Spinal cord (tissue), 10 donors: ENCODE measurements around the gene CCNB2. TPM values are rescaled to one million over a fixed set of nuclear protein-coding genes. Genes with fewer than 3 reads are reported as not detected.
A peak's percentile ranks its signal among the peaks of the same experiment; 100 is the strongest.

ENCODE experiments used
- DNase-seq, 6 donors: peaks; one replicate each; pipeline versions ENCODE4 v3.0.0 to v3.0.0-alpha.2; 2013 to 2015; ENCODE audit warnings: low spot score in 6 of 6, low read depth in 4 of 6
- H3K27ac ChIP-seq: one replicate; pipeline ENCODE4 v1.5.1; 2013; ENCODE audit warnings: low read depth, low read length, control low read depth
- H3K27me3 ChIP-seq: one replicate; pipeline ENCODE4 v1.6.1; 2013; ENCODE audit warnings: low read length; ENCODE audit not compliant: control insufficient read depth, insufficient read depth
- H3K36me3 ChIP-seq: one replicate; pipeline ENCODE4 v1.6.1; 2013; ENCODE audit warnings: low read length; ENCODE audit not compliant: control insufficient read depth, insufficient read depth
- H3K4me1 ChIP-seq: one replicate; pipeline ENCODE4 v1.6.1; 2013; ENCODE audit warnings: low read length; ENCODE audit not compliant: control insufficient read depth, insufficient read depth
- H3K4me3 ChIP-seq: one replicate; pipeline ENCODE4 v1.5.1; 2013; ENCODE audit warnings: low read depth, low read length, control low read depth
- H3K9me3 ChIP-seq: one replicate; pipeline ENCODE4 v1.6.1; 2013; ENCODE audit warnings: low read length; ENCODE audit not compliant: control insufficient read depth, insufficient read depth
- WGBS: methylation state at CpG from one replicate; pipeline ENCODE4 v1.1.5; 2013; ENCODE audit warnings: missing lambda C conversion rate; ENCODE audit not compliant: insufficient coverage; 5-methylcytosine and 5-hydroxymethylcytosine counted together
- long read RNA-seq, 4 donors: transcript quantifications; one replicate each; lab custom pipeline, GENCODE V29; 2026
- polyA plus RNA-seq, 2 donors: library from polyadenylated mRNA; unstranded; fragments of 120-200 nt; gene quantifications; one replicate each; pipeline ENCODE4 v1.2.1, GENCODE V29; 2013; ENCODE audit not compliant: insufficient read length in 2 of 2
- total RNA-seq, 2 donors: library from RNA; depleted of rRNA in 1 of 2; stranded (reverse); fragments of 120-200 nt in 1 of 2; fragments of >200 nt in 1 of 2; gene quantifications; one replicate each; pipeline versions ENCODE4 v1.2.3 to v1.2.4, GENCODE V29; 2013 to 2014
- donor health status: healthy.

The CCNB2 gene
- total RNA-seq: 10 to 100 TPM; 11.2 to 15.5 TPM
- polyA plus RNA-seq: 10 to 100 TPM; 17.3 to 18.8 TPM
- long read RNA-seq, donor 1, transcript CCNB2-201 (9 exons, 1,556 nt): major isoform, 7 of 7 reads
- long read RNA-seq, donor 1, partial matches to known transcripts: 0 of 7 reads
- long read RNA-seq, donor 1, other reads (novel, unspliced or antisense): 0 of 7 reads
- long read RNA-seq, donor 2, partial matches to known transcripts: 0 of 3 reads
- long read RNA-seq, donor 2, other reads (novel, unspliced or antisense): 0 of 3 reads
- long read RNA-seq, donor 3, transcript CCNB2-201 (9 exons, 1,556 nt): major isoform, 5 of 5 reads
- long read RNA-seq, donor 3, partial matches to known transcripts: 0 of 5 reads
- long read RNA-seq, donor 3, other reads (novel, unspliced or antisense): 0 of 5 reads
- long read RNA-seq, donor 4, transcript CCNB2-201 (9 exons, 1,556 nt): major isoform, 17 of 23 reads
- long read RNA-seq, donor 4, partial matches to known transcripts: 6 of 23 reads
- long read RNA-seq, donor 4, other reads (novel, unspliced or antisense): 0 of 23 reads

DNA sequence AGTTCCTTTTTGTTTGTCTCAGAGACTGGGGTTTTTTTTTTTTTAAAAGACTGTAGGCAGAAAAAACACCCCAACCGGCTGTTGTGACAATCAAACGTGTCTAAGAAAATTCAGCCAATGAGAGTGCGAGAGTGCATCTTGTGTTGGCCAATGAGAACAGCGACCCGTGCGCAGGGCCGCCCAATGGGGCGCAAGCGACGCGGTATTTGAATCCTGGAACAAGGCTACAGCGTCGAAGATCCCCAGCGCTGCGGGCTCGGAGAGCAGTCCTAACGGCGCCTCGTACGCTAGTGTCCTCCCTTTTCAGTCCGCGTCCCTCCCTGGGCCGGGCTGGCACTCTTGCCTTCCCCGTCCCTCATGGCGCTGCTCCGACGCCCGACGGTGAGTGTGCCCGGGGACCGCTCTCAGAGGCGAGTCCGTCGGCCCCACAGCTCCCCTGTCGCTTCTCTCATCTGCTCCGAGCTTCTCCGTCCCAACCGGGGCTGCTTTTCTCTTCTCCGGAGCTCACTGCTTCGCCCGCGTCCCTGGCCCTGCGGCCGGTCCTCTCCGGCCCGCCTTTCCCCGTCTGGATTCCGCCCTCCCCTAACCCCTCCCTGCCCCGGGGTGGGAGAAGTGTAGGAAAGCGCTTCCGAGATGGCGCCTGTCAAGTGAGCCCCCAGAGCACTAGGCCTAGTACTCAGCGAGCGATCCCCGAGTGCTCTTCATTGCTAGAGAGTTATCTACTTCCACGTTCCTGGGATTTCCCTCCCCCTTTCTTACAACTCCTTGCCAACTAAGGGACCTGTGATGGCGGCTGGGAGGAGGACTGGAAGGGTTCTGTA, at the start of gene CCNB2:
Gene CCNB2, plus strand, starts transcription at position 235 of the 821 bp plus-strand sequence. Its CDS starts 123 bp downstream, at position 358.
- H3K9me3 ChIP-seq: no peaks in the 10 kb centered on the region
- WGBS: under 1% methylated on average over 50 of the region's 57 CpGs

DNA sequence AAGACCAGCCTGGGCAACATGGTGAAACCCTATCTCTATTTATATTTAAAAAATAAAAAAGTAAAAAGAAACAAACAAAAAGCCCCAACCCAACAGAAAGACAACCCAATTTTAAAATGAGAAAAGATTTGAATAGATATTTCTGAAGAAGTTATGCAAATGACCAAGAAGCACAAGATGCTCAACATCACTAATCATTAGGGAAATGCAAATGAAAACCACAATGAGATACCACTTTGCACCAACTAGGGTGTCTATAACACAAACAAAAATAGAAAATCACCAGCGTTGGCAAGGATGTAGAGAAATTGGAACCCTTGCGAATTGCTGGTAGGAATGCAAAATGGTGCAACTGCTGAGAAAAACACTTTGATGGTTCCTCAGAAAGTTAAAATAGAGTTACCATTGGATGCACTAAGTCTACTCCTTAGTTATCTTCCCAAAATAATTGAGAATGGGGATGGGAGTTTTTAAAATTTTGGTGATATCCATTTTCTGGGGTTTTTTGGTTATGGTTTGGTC, 45.8 kb upstream of the CCNB2 start:
- no peak for DNase-seq
- Histone ChIP-seq H3K9me3 (no peaks in the 10 kb centered on the region), H3K4me1 (no peaks in the 10 kb centered on the region), H3K27ac (no peak overlapping the region), H3K36me3 (peaks cover 17% of the 10 kb centered on the region), H3K4me3 (no peak overlapping the region), H3K27me3 (no peaks in the 10 kb centered on the region)
- WGBS: no CpG with 5 or more reads among the region's 2 CpGs

More for the DNA sequence above, at the start of gene CCNB2:
- H3K36me3 ChIP-seq: no peaks in the 10 kb centered on the region
- peak; percentile 75 to 98 (median 87) for DNase-seq
- peak within 1 kb of the TSS; percentile 81 for H3K27ac ChIP-seq
- H3K4me3 ChIP-seq: peak within 1 kb of the TSS; percentile 82
- no peaks in the 10 kb centered on the region for H3K27me3 ChIP-seq
- H3K4me1 ChIP-seq: peaks cover 7% of the 10 kb centered on the region

DNA sequence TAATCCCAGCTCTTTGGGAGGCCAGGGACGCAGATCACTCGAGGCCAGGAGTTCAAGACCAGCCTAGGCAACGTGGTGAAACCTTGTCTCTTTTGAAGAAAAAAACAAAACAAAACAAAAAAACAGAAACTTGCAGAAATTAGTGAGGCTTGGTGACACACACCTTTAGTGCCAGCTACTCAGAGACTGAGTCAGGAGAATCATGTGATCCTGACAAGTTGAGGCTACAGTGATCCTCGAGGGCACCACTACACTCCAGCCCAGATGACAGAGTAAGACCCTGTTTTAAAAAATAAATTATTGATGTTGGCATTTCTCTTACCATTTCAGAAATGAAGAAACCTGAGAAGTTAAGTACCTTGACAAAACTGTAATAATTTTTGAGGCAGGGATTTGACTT, 44.6 kb upstream of the CCNB2 start:
- peaks cover 17% of the 10 kb centered on the region for H3K36me3 ChIP-seq
- H3K27me3 ChIP-seq: no peaks in the 10 kb centered on the region
- H3K4me3 ChIP-seq: no peak overlapping the region
- DNase-seq: no peak
- no peaks in the 10 kb centered on the region for H3K4me1 ChIP-seq
- no CpG with 5 or more reads among the region's 4 CpGs for WGBS
- no peak overlapping the region for H3K27ac ChIP-seq
- no peaks in the 10 kb centered on the region for H3K9me3 ChIP-seq

DNA sequence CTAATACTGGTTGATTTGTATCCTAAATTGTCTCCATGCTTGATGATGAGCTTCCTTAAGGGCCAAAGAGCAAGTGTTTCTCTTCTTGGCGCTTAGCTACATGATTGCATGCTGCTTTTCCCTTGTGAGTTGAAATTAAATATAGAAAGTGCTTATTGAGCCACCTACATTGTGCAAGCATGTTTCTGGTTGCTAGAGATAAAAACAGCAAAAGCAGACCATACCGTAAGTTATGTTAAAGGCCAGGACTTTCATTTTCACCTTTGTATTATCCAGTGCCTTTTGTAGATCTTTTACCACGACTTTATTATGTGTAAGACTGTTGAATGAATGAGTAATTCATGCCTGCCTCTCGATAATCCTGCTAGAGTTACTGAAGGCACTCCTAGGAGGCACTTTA, 41.9 kb upstream of the CCNB2 start:
- Histone ChIP-seq H3K4me1 (no peaks in the 10 kb centered on the region), H3K27me3 (no peaks in the 10 kb centered on the region), H3K4me3 (no peak overlapping the region), H3K36me3 (peaks cover 30% of the 10 kb centered on the region), H3K9me3 (no peaks in the 10 kb centered on the region), H3K27ac (no peak overlapping the region)
- DNase-seq: no peak
- WGBS: 60% methylated on average over 1 of the region's 4 CpGs

DNA sequence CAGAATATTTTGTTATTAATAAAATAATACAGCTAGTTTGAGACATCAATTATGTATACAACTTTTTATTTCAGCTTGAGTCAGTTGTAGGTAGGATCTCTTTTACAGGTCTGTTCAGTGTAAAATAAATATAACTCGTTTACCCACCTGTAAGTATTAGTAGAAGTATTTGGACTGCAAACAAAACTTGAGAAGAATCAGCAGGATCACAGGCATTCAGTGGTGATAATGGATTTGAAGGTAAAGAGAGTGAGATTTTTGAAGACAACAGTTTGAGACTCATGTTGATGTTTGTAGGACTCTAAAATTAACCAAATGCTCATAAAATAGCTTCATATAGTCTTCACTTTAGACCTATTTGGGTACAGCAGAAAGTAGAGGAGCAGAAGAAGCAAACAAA, 35.5 kb upstream of the CCNB2 start:
- no CpG with 5 or more reads among the region's 1 CpG for WGBS
- Histone ChIP-seq H3K9me3 (peaks cover 3% of the 10 kb centered on the region), H3K36me3 (peaks cover 32% of the 10 kb centered on the region)

DNA sequence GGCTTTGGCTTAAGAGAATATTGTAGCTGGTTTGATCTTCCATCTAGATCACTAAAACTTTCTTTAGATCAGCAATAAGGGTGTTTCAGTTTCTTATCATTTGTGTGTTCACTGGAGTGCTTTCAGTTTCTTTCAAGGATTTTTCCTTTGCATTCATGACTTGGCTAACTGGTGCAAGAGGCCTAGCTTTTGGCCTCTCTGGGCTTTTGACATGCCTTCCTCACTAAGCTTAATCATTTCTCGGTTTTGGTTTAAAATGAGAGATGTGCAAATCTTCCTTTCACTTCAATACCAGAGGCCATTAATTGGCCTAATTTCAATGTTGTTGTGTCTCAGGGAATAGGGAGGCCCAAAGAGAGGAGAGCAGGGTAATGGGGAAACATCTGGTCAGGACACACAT, 30.3 kb upstream of the CCNB2 start:
- Histone ChIP-seq H3K4me1 (no peaks in the 10 kb centered on the region), H3K27ac (no peak overlapping the region), H3K27me3 (no peaks in the 10 kb centered on the region), H3K36me3 (peaks cover 21% of the 10 kb centered on the region), H3K9me3 (peaks cover 3% of the 10 kb centered on the region), H3K4me3 (no peak overlapping the region)
- no CpG with 5 or more reads among the region's 1 CpG for WGBS
- DNase-seq: no peak

More for the DNA sequence above, 35.5 kb upstream of the CCNB2 start:
- no peak overlapping the region for H3K27ac ChIP-seq
- H3K4me1 ChIP-seq: no peaks in the 10 kb centered on the region
- H3K27me3 ChIP-seq: no peaks in the 10 kb centered on the region
- DNase-seq: no peak
- no peak overlapping the region for H3K4me3 ChIP-seq

DNA sequence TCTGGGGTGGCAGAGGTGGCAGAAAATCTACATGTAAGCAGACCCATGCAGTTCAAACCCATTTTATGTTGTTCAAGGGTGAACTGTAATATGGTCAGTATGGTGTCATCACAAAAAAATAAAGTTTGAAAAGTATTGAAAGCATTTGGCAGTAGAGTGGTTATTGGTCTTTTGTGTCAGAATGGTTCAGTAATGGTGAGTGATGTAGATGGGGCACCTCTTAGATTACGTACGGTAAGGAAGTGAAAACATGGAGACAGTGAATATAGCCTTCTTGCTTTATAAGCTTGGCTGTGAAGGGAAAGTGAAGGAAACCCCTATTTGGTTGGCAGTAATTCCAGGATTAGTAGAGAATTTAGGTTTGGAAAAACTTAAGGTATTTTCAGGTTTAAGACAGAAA, 17.2 kb upstream of the CCNB2 start:
- Histone ChIP-seq H3K4me3 (no peak overlapping the region), H3K4me1 (no peaks in the 10 kb centered on the region), H3K36me3 (peaks cover 14% of the 10 kb centered on the region), H3K27me3 (no peaks in the 10 kb centered on the region), H3K27ac (no peak overlapping the region), H3K9me3 (no peaks in the 10 kb centered on the region)
- 92% methylated on average over 2 of the region's 2 CpGs for WGBS
- DNase-seq: no peak

DNA sequence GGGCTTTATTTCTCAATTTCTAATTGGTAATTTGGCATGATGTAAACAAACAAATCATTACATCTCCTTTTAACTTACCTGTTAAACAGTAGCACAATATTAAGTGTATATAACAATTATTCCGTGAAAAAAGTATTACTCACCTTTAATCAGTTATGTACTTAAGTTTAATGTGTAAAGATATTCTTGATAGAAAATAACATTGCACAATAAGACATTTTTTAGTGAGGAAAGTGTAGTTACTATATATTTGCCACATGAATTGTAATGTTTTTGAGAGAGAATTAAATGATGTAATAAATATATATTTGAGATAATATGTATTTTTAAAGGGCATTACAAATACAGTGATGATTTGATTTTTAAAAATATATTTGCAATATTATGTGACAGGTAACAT, 10.9 kb upstream of the CCNB2 start:
- Histone ChIP-seq H3K27ac (no peak overlapping the region), H3K4me1 (no peaks in the 10 kb centered on the region), H3K36me3 (peaks cover 23% of the 10 kb centered on the region), H3K9me3 (no peaks in the 10 kb centered on the region), H3K4me3 (no peak overlapping the region), H3K27me3 (no peaks in the 10 kb centered on the region)
- WGBS: no CpG with 5 or more reads among the region's 1 CpG
- DNase-seq: no peak

DNA sequence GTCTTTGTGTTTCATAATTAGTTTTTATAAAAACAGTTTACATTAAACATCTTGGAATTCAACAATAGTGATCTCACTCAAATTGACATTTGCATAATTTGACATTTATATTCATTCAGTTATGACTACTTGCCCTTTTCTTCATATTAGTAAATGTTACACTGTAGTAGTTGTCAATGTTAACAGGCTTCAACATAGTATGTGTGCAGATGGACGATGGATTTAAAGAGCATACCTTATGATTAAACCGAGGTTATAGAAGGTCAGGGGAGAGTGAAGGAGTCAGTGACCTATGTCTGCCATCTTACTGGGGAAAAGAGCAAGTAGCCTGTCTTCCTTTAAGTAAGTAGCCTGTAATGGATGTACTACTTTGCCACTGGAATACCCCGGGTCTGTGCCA, 8.5 kb upstream of the CCNB2 start:
- H3K27ac ChIP-seq: no peak overlapping the region
- no peak for DNase-seq
- no peak overlapping the region for H3K4me3 ChIP-seq
- no peaks in the 10 kb centered on the region for H3K9me3 ChIP-seq
- no peaks in the 10 kb centered on the region for H3K4me1 ChIP-seq
- H3K27me3 ChIP-seq: no peaks in the 10 kb centered on the region
- H3K36me3 ChIP-seq: peaks cover 16% of the 10 kb centered on the region
- WGBS: 94% methylated on average over 3 of the region's 3 CpGs
